DMS 273 (cell line): ENCODE measurements around the gene ZFAND2A.
"Not testable (repeated sequence)": the region's sequence is repeated elsewhere in the genome, so short reads cannot be mapped to it uniquely, and the experiment has no call there.

ENCODE experiments used
- DNase-seq: peaks from one replicate; lab custom pipeline; 2025; ENCODE audit not compliant: unreplicated experiment; lab: John Stamatoyannopoulos, UW

The ZFAND2A gene

GRCh38 chr7:1159891-1160669, at the start of gene ZFAND2A:
Gene ZFAND2A, minus strand, starts transcription at chr7:1160196. Its CDS starts 1,984 bp downstream, at chr7:1158212.
- peak; percentile 99 for DNase-seq

- no peak for DNase-seq
These were observed 49.1 kb upstream of the ZFAND2A start for GRCh38 chr7:1209097-1209496.

- not testable (repeated sequence) for DNase-seq
These were observed 45.7 kb upstream of the ZFAND2A start for GRCh38 chr7:1205742-1206141.

- no peak for DNase-seq
These were observed 44.6 kb upstream of the ZFAND2A start for GRCh38 chr7:1204460-1205140.

- not testable (repeated sequence) for DNase-seq
These were observed 42.9 kb upstream of the ZFAND2A start for GRCh38 chr7:1202914-1203313.

- no peak for DNase-seq
These were observed 41.9 kb upstream of the ZFAND2A start for GRCh38 chr7:1201916-1202315.

- peak; percentile 97 for DNase-seq
These were observed 40.0 kb upstream of the ZFAND2A start for GRCh38 chr7:1200045-1200444.

GRCh38 chr7:1197997-1198625, 38.1 kb upstream of the ZFAND2A start:
- DNase-seq = peak; percentile 97

GRCh38 chr7:1196950-1197349, 37.0 kb upstream of the ZFAND2A start:
- DNase-seq = no peak

GRCh38 chr7:1196441-1196840, 36.4 kb upstream of the ZFAND2A start:
- DNase-seq = not testable (repeated sequence)

GRCh38 chr7:1193593-1194424, 33.8 kb upstream of the ZFAND2A start:
- peak; percentile 94 for DNase-seq

- DNase-seq = no peak
These were observed 32.2 kb upstream of the ZFAND2A start for GRCh38 chr7:1192171-1192676.

GRCh38 chr7:1189986-1190772, 30.2 kb upstream of the ZFAND2A start:
- no peak for DNase-seq

GRCh38 chr7:1188720-1189294, 28.8 kb upstream of the ZFAND2A start:
- no peak for DNase-seq

- no peak for DNase-seq
These were observed 27.1 kb upstream of the ZFAND2A start for GRCh38 chr7:1187127-1187526.

GRCh38 chr7:1181640-1182039, 21.6 kb upstream of the ZFAND2A start:
- DNase-seq = no peak

GRCh38 chr7:1181031-1181430, 21.0 kb upstream of the ZFAND2A start:
- no peak for DNase-seq

GRCh38 chr7:1176891-1177373, 16.9 kb upstream of the ZFAND2A start:
- DNase-seq = peak; percentile 95
